Activated CD4-positive, alpha-beta T cell treated with anti-CD3 and anti-CD28 coated beads, Interleukin-2, amount 10 ng/mL, durations not matched to agents 7 days and 5 days (primary cell): ENCODE results near the gene SLC31A2. TPM values are rescaled to one million over a fixed set of nuclear protein-coding genes. Genes with fewer than 3 reads are reported as not detected.
A peak's percentile ranks its signal among the peaks of the same experiment; 100 is the strongest.

Experiments
- CTCF ChIA-PET: fragments of 350-600 bp; sonication (Branson Sonifier 250); formaldehyde crosslinking; loops from one replicate; lab custom pipeline; 2021; ENCODE audit warnings: antibody characterized with exemption; lab: Charles Lee
- POLR2A ChIA-PET: fragments of 350-600 bp; sonication (Branson Sonifier 250); formaldehyde crosslinking; loops from one replicate; lab custom pipeline; 2021; ENCODE audit warnings: antibody characterized with exemption; lab: Charles Lee
- DNase-seq: peaks from one replicate; pipeline ENCODE4 v3.0.0-alpha.2; 2020
- H3K27ac Mint-ChIP-seq: one replicate; pipeline ENCODE4 v1.8.0; 2021; ENCODE audit warnings: mild to moderate bottlenecking, moderate library complexity, mixed read lengths
- H3K27me3 Mint-ChIP-seq: one replicate; pipeline ENCODE4 v1.8.0; 2021; ENCODE audit warnings: mixed read lengths
- H3K36me3 Mint-ChIP-seq: one replicate; pipeline ENCODE4 v1.8.0; 2021; ENCODE audit warnings: low read depth, mixed read lengths
- H3K4me1 Mint-ChIP-seq: one replicate; pipeline ENCODE4 v1.8.0; 2021; ENCODE audit warnings: mixed read lengths
- H3K4me3 Mint-ChIP-seq: one replicate; pipeline ENCODE4 v1.8.0; 2021; ENCODE audit warnings: mild to moderate bottlenecking, moderate library complexity, mixed read lengths
- H3K9me3 Mint-ChIP-seq: one replicate; pipeline ENCODE4 v1.8.0; 2021; ENCODE audit warnings: mixed read lengths
- total RNA-seq, 2 experiments: library from RNA; stranded (reverse); gene quantifications; one replicate each; pipeline ENCODE4 v1.2.3, GENCODE V29; 2021

Gene SLC31A2
- total RNA-seq, 2 experiments from 2014 or later, result 2.5 to 3.0 TPM

- H3K27me3 Mint-ChIP-seq, result peaks cover 10% of the 10 kb centered on the region
- H3K9me3 Mint-ChIP-seq, result no peaks in the 10 kb centered on the region
- H3K36me3 Mint-ChIP-seq, result peaks cover 9% of the 10 kb centered on the region
- CTCF ChIA-PET, result interaction anchor here (0.7 kb wide), 1 partner anchor 43 kb away, joined by 3 read pairs; no protein-coding TSS in a partner anchor
- no peak overlapping the region for H3K27ac Mint-ChIP-seq
- no peak overlapping the region for H3K4me3 Mint-ChIP-seq
- POLR2A ChIA-PET, result no interaction called here
- H3K4me1 Mint-ChIP-seq, result peaks cover 38% of the 10 kb centered on the region
- no peak for DNase-seq
Measured at GRCh38 chr9:113154946-113155345, 4.1 kb downstream of the SLC31A2 start.

- Mint-ChIP-seq H3K4me1 (peaks cover 36% of the 10 kb centered on the region), H3K36me3 (peaks cover 13% of the 10 kb centered on the region), H3K4me3 (no peak overlapping the region), H3K27ac (peak overlapping the region; percentile 80), H3K9me3 (no peaks in the 10 kb centered on the region), H3K27me3 (peaks cover 10% of the 10 kb centered on the region)
- CTCF ChIA-PET, result interaction anchor here (0.5 to 2.2 kb wide), 2 partner anchors 12 to 1435 kb away, joined by 6 to 10 read pairs; no protein-coding TSS in a partner anchor
- POLR2A ChIA-PET, result no interaction called here
- DNase-seq, result peak; percentile 42
Measured at GRCh38 chr9:113155911-113156588, 5.2 kb downstream of the SLC31A2 start.

- no peak for DNase-seq
- POLR2A ChIA-PET, result no interaction called here
- Mint-ChIP-seq H3K4me3 (no peak overlapping the region), H3K27me3 (peaks cover 7% of the 10 kb centered on the region), H3K27ac (no peak overlapping the region), H3K36me3 (peaks cover 15% of the 10 kb centered on the region), H3K9me3 (no peaks in the 10 kb centered on the region), H3K4me1 (peaks cover 32% of the 10 kb centered on the region)
- CTCF ChIA-PET, result interaction anchor here (0.6 to 2.2 kb wide), 2 partner anchors 11 to 50 kb away, joined by 3 to 10 read pairs; no protein-coding TSS in a partner anchor
Measured at GRCh38 chr9:113156880-113157279, 6.1 kb downstream of the SLC31A2 start.

GRCh38 chr9:113158446-113158845, 7.6 kb downstream of the SLC31A2 start:
- no peaks in the 10 kb centered on the region for H3K27me3 Mint-ChIP-seq

GRCh38 chr9:113160571-113160970, 9.8 kb downstream of the SLC31A2 start:
- ChIA-PET CTCF (interaction anchor here (0.6 to 1.7 kb wide), 2 partner anchors 9 to 208 kb away, joined by 3 to 6 read pairs; partner anchors contain the start of gene SLC31A2), POLR2A (interaction anchor here (0.6 kb wide), 1 partner anchor 189 kb away, joined by 3 read pairs; no protein-coding TSS in a partner anchor)

More at GRCh38 chr9:113158446-113158845, 7.6 kb downstream of the SLC31A2 start:
- Mint-ChIP-seq H3K36me3 (peaks cover 28% of the 10 kb centered on the region), H3K4me1 (peaks cover 23% of the 10 kb centered on the region), H3K27ac (peak overlapping the region; percentile 23), H3K4me3 (no peak overlapping the region), H3K9me3 (no peaks in the 10 kb centered on the region)
- ChIA-PET CTCF (interaction anchor here (0.5 kb wide), 1 partner anchor 451 kb away, joined by 3 read pairs; no protein-coding TSS in a partner anchor), POLR2A (no interaction called here)
- DNase-seq, result no peak

GRCh38 chr9:113163001-113163400, 12.2 kb downstream of the SLC31A2 start:
- POLR2A ChIA-PET, result no interaction called here
- Mint-ChIP-seq H3K9me3 (no peaks in the 10 kb centered on the region), H3K27ac (no peak overlapping the region), H3K36me3 (peaks cover 44% of the 10 kb centered on the region), H3K4me3 (no peak overlapping the region), H3K27me3 (no peaks in the 10 kb centered on the region), H3K4me1 (no peaks in the 10 kb centered on the region)
- CTCF ChIA-PET, result interaction anchor here (1.0 to 1.7 kb wide), 3 partner anchors 19 to 111 kb away, joined by 3 to 4 read pairs (median 3); no protein-coding TSS in a partner anchor
- no peak for DNase-seq

More at GRCh38 chr9:113160571-113160970, 9.8 kb downstream of the SLC31A2 start:
- Mint-ChIP-seq H3K9me3 (no peaks in the 10 kb centered on the region), H3K4me3 (no peak overlapping the region), H3K36me3 (peaks cover 38% of the 10 kb centered on the region), H3K4me1 (peaks cover 14% of the 10 kb centered on the region), H3K27me3 (no peaks in the 10 kb centered on the region), H3K27ac (no peak overlapping the region)
- no peak for DNase-seq

GRCh38 chr9:113164536-113165300, 13.9 kb downstream of the SLC31A2 start:
- peaks cover 49% of the 10 kb centered on the region for H3K36me3 Mint-ChIP-seq
- H3K27ac Mint-ChIP-seq, result no peak overlapping the region
- ChIA-PET CTCF (interaction anchor here (1.7 kb wide), 1 partner anchor 56 kb away, joined by 4 read pairs; no protein-coding TSS in a partner anchor), POLR2A (no interaction called here)
- H3K9me3 Mint-ChIP-seq, result no peaks in the 10 kb centered on the region
- no peak for DNase-seq
- no peak overlapping the region for H3K4me3 Mint-ChIP-seq
- no peaks in the 10 kb centered on the region for H3K27me3 Mint-ChIP-seq
- no peaks in the 10 kb centered on the region for H3K4me1 Mint-ChIP-seq

- no peaks in the 10 kb centered on the region for H3K4me1 Mint-ChIP-seq
- no peaks in the 10 kb centered on the region for H3K9me3 Mint-ChIP-seq
- no peak for DNase-seq
- H3K27me3 Mint-ChIP-seq, result no peaks in the 10 kb centered on the region
- H3K27ac Mint-ChIP-seq, result no peak overlapping the region
- no peak overlapping the region for H3K4me3 Mint-ChIP-seq
- ChIA-PET POLR2A (no interaction called here), CTCF (interaction anchor here (0.5 to 3.3 kb wide), 2 partner anchors 10 to 53 kb away, joined by 3 to 10 read pairs; no protein-coding TSS in a partner anchor)
- peaks cover 55% of the 10 kb centered on the region for H3K36me3 Mint-ChIP-seq
Measured at GRCh38 chr9:113166039-113166438, 15.2 kb downstream of the SLC31A2 start.

GRCh38 chr9:113168809-113169208, 18.0 kb downstream of the SLC31A2 start:
- no peak for DNase-seq
- Mint-ChIP-seq H3K4me1 (no peaks in the 10 kb centered on the region), H3K27me3 (no peaks in the 10 kb centered on the region), H3K4me3 (no peak overlapping the region), H3K36me3 (peaks cover 64% of the 10 kb centered on the region), H3K27ac (no peak overlapping the region), H3K9me3 (no peaks in the 10 kb centered on the region)
- ChIA-PET POLR2A (no interaction called here), CTCF (interaction anchor here (0.6 to 3.3 kb wide), 3 partner anchors 13 to 1742 kb away, joined by 3 to 10 read pairs (median 3); no protein-coding TSS in a partner anchor)

GRCh38 chr9:113173341-113173740, 22.5 kb downstream of the SLC31A2 start:
- Mint-ChIP-seq H3K27me3 (no peaks in the 10 kb centered on the region), H3K9me3 (no peaks in the 10 kb centered on the region), H3K36me3 (peaks cover 73% of the 10 kb centered on the region), H3K4me1 (no peaks in the 10 kb centered on the region), H3K27ac (no peak overlapping the region), H3K4me3 (no peak overlapping the region)
- POLR2A ChIA-PET, result no interaction called here
- DNase-seq, result no peak
- CTCF ChIA-PET, result interaction anchor here (1.3 kb wide), 1 partner anchor 22 kb away, joined by 5 read pairs; no protein-coding TSS in a partner anchor

- ChIA-PET POLR2A (no interaction called here), CTCF (interaction anchor here (0.6 kb wide), 2 partner anchors 140 to 1319 kb away, joined by 3 read pairs; no protein-coding TSS in a partner anchor)
- Mint-ChIP-seq H3K9me3 (no peaks in the 10 kb centered on the region), H3K36me3 (peaks cover 71% of the 10 kb centered on the region), H3K27ac (no peak overlapping the region), H3K4me3 (no peak overlapping the region), H3K27me3 (no peaks in the 10 kb centered on the region), H3K4me1 (no peaks in the 10 kb centered on the region)
- DNase-seq, result no peak
Measured at GRCh38 chr9:113176803-113177202, 26.0 kb downstream of the SLC31A2 start.

GRCh38 chr9:113177251-113177650, 26.4 kb downstream of the SLC31A2 start:
- Mint-ChIP-seq H3K36me3 (peaks cover 71% of the 10 kb centered on the region), H3K27ac (no peak overlapping the region), H3K4me1 (no peaks in the 10 kb centered on the region), H3K27me3 (no peaks in the 10 kb centered on the region), H3K4me3 (no peak overlapping the region), H3K9me3 (no peaks in the 10 kb centered on the region)
- POLR2A ChIA-PET, result no interaction called here
- CTCF ChIA-PET, result no interaction called here
- no peak for DNase-seq
